IPS-18a (cell line): ENCODE results near the gene PPM1J.
"Not testable (repeated sequence)": the region's sequence is repeated elsewhere in the genome, so short reads cannot be mapped to it uniquely, and the experiment has no call there.

ENCODE experiments used
- H3K27ac ChIP-seq: one replicate; pipeline ENCODE4 v1.5.1; 2013; ENCODE audit warnings: low read length
- H3K27me3 ChIP-seq: one replicate; pipeline ENCODE4 v1.6.1; 2013; ENCODE audit warnings: mild to moderate bottlenecking, low read length; ENCODE audit not compliant: control insufficient read depth, insufficient read depth
- H3K36me3 ChIP-seq: one replicate; pipeline ENCODE4 v1.6.1; 2013; ENCODE audit warnings: low read depth, low read length; ENCODE audit not compliant: control insufficient read depth
- H3K4me1 ChIP-seq: one replicate; pipeline ENCODE4 v1.6.1; 2013; ENCODE audit warnings: low read depth, low read length; ENCODE audit not compliant: control insufficient read depth
- H3K4me3 ChIP-seq: one replicate; pipeline ENCODE4 v1.5.1; 2013; ENCODE audit warnings: low read length
- H3K9ac ChIP-seq: one replicate; pipeline ENCODE4 v1.6.1; 2013; ENCODE audit warnings: mild to moderate bottlenecking, low read length, moderate library complexity
- H3K9me3 ChIP-seq: one replicate; pipeline ENCODE4 v1.6.1; 2013; ENCODE audit warnings: low read depth, low read length; ENCODE audit not compliant: control insufficient read depth

The PPM1J gene

DNA sequence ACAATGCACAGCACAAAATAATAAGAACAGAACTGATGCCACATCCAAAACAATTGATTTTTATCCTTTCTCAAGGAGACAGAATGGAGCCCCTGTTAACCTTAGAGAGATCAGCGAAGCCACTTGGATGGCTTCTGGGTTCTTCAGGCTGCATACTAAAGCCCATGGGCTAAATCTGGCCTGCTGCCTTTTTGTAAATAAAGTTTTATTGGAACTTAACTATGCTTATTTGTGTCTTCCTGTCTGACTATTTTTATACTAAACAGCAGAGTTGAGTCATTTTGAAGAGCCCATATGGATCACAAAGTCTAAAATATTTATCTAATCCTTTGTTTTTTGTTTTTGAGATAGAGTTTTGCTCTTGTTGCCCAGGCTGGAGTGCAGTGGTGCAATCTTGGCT is 16.3 kb upstream of the PPM1J start:
- Histone ChIP-seq H3K27me3 (no peaks in the 10 kb centered on the region), H3K9me3 (no peaks in the 10 kb centered on the region), H3K4me3 (no peak overlapping the region), H3K27ac (no peak overlapping the region), H3K36me3 (no peaks in the 10 kb centered on the region), H3K4me1 (no peaks in the 10 kb centered on the region), H3K9ac (no peak overlapping the region)

DNA sequence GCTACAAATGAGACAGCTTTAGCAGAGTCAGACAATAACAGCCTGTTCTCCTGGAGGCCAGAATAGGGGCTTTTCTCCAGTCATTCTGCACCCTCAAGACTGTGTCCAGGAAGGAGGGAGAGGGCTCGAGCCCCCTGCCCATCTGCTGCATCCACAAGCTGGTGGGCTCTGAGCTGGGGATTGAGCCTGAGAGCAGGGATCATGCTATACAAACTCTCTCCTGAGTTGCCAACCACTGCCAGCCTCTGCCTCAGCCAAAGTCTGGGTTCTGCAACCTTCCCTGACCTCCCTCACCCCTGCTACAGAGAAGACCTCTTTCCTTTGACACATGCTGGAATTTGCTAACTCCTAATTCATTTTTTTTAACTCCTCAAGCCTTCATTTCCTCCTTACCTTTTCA is 14.8 kb upstream of the PPM1J start:
- H3K4me3 ChIP-seq = no peak overlapping the region
- H3K27me3 ChIP-seq = no peaks in the 10 kb centered on the region
- H3K4me1 ChIP-seq = no peaks in the 10 kb centered on the region

DNA sequence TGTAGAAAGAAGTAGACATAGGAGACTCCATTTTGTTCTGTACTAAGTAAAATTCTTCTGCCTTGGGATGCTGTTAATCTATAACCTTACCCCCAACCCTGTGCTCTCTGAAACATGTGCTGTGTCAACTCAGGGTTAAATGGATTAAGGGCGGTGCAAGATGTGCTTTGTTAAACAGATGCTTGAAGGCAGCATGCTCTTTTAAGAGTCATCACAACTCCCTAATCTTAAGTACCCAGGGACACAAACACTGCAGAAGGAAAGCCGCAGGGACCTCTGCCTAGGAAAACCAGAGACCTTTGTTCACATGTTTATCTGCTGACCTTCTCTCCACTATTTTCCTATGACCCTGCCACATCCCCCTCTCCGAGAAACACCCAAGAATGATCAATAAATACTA is 13.9 kb upstream of the PPM1J start:
- not testable (repeated sequence) for H3K4me3 ChIP-seq, H3K9me3 ChIP-seq, H3K9ac ChIP-seq, H3K36me3 ChIP-seq, H3K27me3 ChIP-seq, H3K4me1 ChIP-seq, H3K27ac ChIP-seq

More for the DNA sequence above, 14.8 kb upstream of the PPM1J start:
- Histone ChIP-seq H3K9me3 (no peaks in the 10 kb centered on the region), H3K27ac (no peak overlapping the region), H3K9ac (no peak overlapping the region), H3K36me3 (no peaks in the 10 kb centered on the region)

DNA sequence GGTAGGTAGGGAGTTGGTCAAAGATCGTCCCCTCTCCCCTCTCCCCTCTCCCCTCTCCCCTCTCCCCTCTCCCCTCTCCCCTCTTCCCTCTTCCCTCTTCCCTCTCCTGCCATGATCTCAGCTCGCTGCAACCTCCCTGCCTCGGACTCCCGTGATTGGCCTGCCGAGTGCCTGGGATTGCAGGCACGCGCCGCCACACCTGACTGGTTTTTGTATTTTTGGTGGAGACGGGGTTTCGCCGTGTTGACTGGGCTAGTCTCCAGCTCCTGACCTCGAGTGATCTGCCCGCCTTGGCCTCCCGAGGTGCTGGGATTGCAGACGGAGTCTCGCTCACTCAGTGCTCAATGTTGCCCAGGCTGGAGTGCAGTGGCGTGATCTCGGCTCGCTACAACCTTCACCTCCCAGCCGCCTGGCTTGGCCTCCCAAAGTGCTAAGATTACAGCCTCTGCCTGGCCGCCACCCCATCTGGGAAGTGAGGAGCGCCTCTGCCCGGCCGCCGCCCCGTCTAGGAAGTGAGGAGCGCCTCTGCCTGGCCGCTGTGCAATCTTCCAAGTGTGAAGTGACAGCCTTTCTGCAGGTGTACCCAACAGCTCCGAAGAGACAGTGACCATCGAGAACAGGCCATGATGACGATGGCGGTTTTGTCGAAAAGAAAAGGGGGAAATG is 13.3 kb upstream of the PPM1J start:
- H3K4me3 ChIP-seq, H3K9ac ChIP-seq, H3K9me3 ChIP-seq, H3K27me3 ChIP-seq, H3K36me3 ChIP-seq, H3K27ac ChIP-seq, H3K4me1 ChIP-seq: not testable (repeated sequence)

DNA sequence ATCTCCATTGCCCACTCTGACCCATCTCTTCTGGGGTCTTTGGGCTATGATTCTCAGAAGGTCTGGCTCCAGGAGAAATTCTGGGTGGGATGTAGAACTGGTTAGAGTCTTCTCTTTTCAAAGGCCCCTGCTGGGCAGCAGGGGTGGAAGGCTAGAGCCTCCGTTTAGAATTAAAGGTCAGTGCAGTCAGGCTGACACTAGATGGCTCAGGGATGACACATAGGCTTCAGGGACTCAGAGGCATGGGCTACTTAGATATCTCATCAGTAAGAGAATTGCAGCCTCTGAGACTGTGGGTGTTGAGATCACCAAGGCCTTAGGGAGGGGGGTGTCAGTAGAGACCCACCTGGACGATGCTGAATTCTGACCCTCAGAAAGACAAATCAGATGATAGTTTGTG is 12.6 kb upstream of the PPM1J start:
- H3K4me1 ChIP-seq = peaks cover 6% of the 10 kb centered on the region
- H3K27me3 ChIP-seq = peaks cover 6% of the 10 kb centered on the region

DNA sequence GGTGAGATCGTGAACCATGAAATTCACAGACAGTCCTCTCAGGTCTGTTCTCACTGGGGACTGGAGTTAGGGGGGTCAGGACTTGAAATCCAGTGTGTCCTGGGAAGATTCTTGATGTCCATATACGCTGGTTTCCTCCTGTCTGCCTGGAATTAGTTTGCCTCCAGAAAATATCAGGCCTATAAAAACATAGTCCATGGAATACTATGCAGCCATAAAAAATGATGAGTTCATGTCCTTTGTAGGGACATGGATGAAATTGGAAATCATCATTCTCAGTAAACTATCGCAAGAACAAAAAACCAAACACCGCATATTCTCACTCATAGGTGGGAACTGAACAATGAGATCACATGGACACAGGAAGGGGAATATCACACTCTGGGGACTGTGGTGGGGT is 9.1 kb upstream of the PPM1J start:
- H3K4me3 ChIP-seq, H3K9ac ChIP-seq, H3K27ac ChIP-seq, H3K4me1 ChIP-seq, H3K36me3 ChIP-seq, H3K9me3 ChIP-seq: not testable (repeated sequence)
- H3K27me3 ChIP-seq = peaks cover 20% of the 10 kb centered on the region

More for the DNA sequence above, 12.6 kb upstream of the PPM1J start:
- Histone ChIP-seq H3K36me3 (no peaks in the 10 kb centered on the region), H3K27ac (no peak overlapping the region), H3K9ac (no peak overlapping the region), H3K9me3 (no peaks in the 10 kb centered on the region), H3K4me3 (no peak overlapping the region)

DNA sequence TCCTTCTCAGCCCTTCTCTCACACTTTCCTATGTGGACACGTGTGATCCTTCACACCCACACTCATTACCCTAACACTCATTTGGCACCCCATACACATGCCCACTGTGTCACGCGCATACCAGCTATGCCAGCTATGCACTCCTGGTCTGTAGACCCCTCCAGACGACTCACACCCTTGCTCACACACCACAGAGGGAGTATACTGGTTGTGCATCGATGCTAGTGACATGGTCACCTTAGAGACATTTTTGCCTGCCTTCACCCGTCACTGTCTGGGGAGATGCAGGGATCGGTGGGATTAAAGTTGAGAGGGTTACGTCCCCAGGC is 8.3 kb upstream of the PPM1J start:
- H3K27me3 ChIP-seq = peaks cover 27% of the 10 kb centered on the region
- peak overlapping the region; percentile 36 for H3K4me3 ChIP-seq
- no peak overlapping the region for H3K9ac ChIP-seq
- peaks cover 8% of the 10 kb centered on the region for H3K4me1 ChIP-seq
- H3K27ac ChIP-seq = no peak overlapping the region
- H3K9me3 ChIP-seq = no peaks in the 10 kb centered on the region
- no peaks in the 10 kb centered on the region for H3K36me3 ChIP-seq

DNA sequence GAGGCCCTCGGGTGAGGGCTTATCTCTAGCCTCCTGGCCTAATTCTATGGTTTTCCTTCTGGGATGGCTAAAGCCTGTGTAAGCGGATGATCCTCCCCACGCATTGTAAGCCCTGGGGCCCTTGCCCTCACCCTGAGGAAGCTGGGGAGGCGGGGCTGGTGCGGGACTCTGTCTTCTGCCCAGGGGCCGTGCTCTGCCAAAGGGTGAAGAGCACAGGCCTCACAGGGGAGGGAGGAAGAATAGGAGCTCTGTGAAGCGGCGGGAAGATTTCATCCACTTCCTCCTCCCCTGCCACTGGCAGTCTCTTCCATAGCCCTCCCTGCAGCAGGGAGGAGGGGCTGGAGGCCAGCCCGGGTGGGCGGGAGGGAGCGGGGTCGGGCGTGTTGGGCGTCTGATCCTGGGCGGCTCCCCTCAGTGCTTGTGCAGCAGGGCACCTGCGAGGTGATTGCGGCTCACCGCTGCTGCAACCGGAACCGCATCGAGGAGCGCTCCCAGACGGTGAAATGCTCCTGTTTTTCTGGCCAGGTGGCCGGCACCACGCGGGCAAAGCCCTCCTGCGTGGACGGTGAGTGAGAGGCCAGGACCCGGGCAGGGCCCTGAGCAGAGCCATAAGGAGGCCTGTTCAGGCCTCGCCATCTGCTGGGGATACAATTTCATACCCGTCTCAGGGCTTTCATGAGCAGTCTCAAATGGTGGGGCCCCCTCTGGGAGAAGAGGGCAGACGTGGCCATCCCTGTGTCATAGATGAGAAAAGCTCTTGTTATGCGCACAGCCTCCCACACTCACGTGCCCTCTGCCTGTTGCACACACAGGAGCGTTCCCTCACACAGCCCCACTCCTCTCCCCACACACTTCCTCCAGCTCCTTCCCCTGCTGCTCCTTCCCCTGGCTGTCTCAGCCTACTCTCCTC is 7.7 kb upstream of the PPM1J start:
- Histone ChIP-seq H3K9ac (no peak overlapping the region), H3K36me3 (no peaks in the 10 kb centered on the region), H3K9me3 (no peaks in the 10 kb centered on the region), H3K4me1 (peaks cover 8% of the 10 kb centered on the region), H3K27ac (no peak overlapping the region), H3K4me3 (peak overlapping the region; percentile 36), H3K27me3 (peaks cover 27% of the 10 kb centered on the region)

DNA sequence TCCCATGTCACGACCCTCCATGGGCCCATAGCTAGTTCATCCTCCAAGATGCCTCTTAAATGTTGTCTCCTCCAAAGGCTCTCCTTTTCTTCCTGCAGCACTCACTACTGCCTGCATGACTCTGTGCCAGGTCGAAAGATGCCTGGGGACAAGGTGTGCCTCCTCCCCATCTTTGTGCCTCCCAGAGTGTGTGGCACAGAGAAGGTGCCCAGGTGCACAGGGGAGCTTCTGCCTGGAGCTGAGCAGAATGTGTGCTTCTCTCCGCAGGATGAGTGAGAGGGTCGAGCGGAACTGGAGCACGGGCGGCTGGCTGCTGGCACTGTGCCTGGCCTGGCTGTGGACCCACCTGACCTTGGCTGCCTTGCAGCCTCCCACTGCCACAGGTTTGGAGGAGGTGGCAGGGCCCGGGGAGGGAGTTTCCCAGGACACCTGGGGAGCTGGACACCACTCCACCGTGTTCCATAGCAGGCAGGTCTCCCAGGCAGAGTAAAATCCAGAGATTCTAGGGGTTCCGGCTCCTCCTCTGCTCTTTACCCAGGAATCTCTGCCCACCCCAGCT is 6.9 kb upstream of the PPM1J start:
- no peaks in the 10 kb centered on the region for H3K36me3 ChIP-seq
- H3K27me3 ChIP-seq = peaks cover 27% of the 10 kb centered on the region
- H3K4me1 ChIP-seq = peaks cover 8% of the 10 kb centered on the region
- H3K4me3 ChIP-seq = no peak overlapping the region
- no peak overlapping the region for H3K9ac ChIP-seq
- no peaks in the 10 kb centered on the region for H3K9me3 ChIP-seq
- H3K27ac ChIP-seq = no peak overlapping the region

DNA sequence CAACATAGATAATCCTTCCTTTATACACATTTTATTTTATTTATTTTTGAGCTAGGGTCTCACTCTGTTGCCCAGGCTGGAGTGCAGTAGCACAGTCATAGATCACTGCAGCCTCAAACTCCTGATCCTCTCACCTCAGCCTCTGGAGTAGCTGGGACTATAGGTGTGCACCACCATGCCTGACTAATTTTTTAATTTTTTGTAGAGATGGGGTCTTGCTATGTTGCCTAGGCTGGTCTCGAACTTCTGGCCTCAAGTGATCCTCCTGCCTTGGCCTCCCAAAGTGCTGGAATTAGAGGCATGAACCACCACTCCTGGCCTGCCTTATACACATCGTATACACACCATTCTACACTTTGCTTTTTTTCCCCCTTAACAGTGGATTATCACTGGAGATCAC is 6.2 kb upstream of the PPM1J start:
- H3K9me3 ChIP-seq, H3K36me3 ChIP-seq, H3K9ac ChIP-seq, H3K4me3 ChIP-seq, H3K27ac ChIP-seq: not testable (repeated sequence)
- H3K4me1 ChIP-seq = peaks cover 11% of the 10 kb centered on the region
- peaks cover 27% of the 10 kb centered on the region for H3K27me3 ChIP-seq

DNA sequence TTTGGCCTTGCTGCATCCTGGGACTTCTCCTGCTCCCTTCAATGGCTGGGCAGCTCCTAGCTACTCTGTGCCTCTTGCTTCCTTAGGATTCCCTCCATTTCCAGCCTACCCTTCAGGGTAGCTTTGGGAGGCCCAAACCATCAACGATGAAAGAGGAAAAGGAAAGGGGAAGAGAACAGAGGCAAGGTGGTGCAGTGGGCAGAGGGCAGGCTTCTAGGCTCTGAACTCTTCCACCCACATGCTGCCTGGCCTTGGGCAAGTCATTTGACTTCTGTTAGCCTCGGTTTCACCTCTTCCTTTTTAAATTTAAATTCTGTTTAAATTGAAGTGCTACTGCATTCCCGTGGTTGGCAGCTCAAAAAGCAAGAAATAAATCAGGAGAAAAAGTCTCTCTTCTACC is 5.7 kb upstream of the PPM1J start:
- no peak overlapping the region for H3K9ac ChIP-seq
- H3K4me1 ChIP-seq = peaks cover 15% of the 10 kb centered on the region
- H3K4me3 ChIP-seq = no peak overlapping the region
- H3K36me3 ChIP-seq = no peaks in the 10 kb centered on the region
- H3K27ac ChIP-seq = no peak overlapping the region
- no peaks in the 10 kb centered on the region for H3K9me3 ChIP-seq
- H3K27me3 ChIP-seq = peaks cover 31% of the 10 kb centered on the region

DNA sequence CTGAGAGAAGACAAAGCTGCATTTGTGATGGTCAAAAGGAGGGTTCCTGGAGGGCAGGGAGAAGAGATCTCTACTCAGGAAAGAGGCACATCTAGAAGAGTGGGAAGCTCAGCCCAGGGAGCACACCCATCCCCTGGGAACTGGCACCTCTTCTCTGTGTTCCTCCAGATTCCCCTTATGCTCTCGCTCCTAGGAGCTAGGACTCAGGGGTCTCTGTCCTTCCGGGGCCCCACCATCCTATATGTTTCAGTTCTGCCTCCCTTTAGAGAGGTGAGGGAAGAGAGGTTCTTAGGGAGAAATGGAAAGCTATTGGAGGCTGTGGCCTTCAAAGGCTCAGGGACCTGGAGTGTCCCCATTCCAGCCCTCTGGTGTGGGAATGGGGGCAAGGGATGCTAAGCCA is 4.6 kb upstream of the PPM1J start:
- H3K9me3 ChIP-seq = no peaks in the 10 kb centered on the region
- H3K27ac ChIP-seq = no peak overlapping the region
- peaks cover 17% of the 10 kb centered on the region for H3K4me1 ChIP-seq
- peaks cover 36% of the 10 kb centered on the region for H3K27me3 ChIP-seq
- H3K4me3 ChIP-seq = no peak overlapping the region
- no peaks in the 10 kb centered on the region for H3K36me3 ChIP-seq
- H3K9ac ChIP-seq = no peak overlapping the region
